ENCODE measurements around the gene PRRG4. TPM values are rescaled to one million over a fixed set of nuclear protein-coding genes. Genes with fewer than 3 reads are reported as not detected.
"Not testable (repeated sequence)": the region's sequence is repeated elsewhere in the genome, so short reads cannot be mapped to it uniquely, and the experiment has no call there.

Gene PRRG4
- total RNA-seq, 1 donor from 2014 or later = 5.8 TPM

GRCh38 chr11:32886180-32886579 is 56.5 kb downstream of the PRRG4 start:
- DNase-seq = no peak

- DNase-seq = not testable (repeated sequence)
Observed at GRCh38 chr11:32887707-32888383, 58.1 kb downstream of the PRRG4 start.

- not testable (repeated sequence) for DNase-seq
Observed at GRCh38 chr11:32888384-32888710, 58.6 kb downstream of the PRRG4 start.

GRCh38 chr11:32888805-32889204 is 59.1 kb downstream of the PRRG4 start:
- DNase-seq = no peak

GRCh38 chr11:32890843-32891656 is 61.3 kb downstream of the PRRG4 start:
- DNase-seq = no peak

- DNase-seq = no peak
Observed at GRCh38 chr11:32891657-32892354, 62.1 kb downstream of the PRRG4 start.

GRCh38 chr11:32892355-32893092 is 62.8 kb downstream of the PRRG4 start, which contains the start of gene QSER1:
QSER1 (plus strand) TSS chr11:32892811; CDS start chr11:32893126, 315 bp downstream.
- peak; percentile 89 for DNase-seq

- DNase-seq = no peak
Observed at GRCh38 chr11:32893093-32893342, 63.3 kb downstream of the PRRG4 start.

GRCh38 chr11:32893343-32894148 is 63.8 kb downstream of the PRRG4 start:
- peak; percentile 84 for DNase-seq

- DNase-seq = peak; percentile 75
Observed at GRCh38 chr11:32894149-32894827, 64.6 kb downstream of the PRRG4 start.

GRCh38 chr11:32894921-32895320 is 65.2 kb downstream of the PRRG4 start:
- no peak for DNase-seq

GRCh38 chr11:32895471-32895870 is 65.7 kb downstream of the PRRG4 start:
- no peak for DNase-seq

GRCh38 chr11:32897103-32897502 is 67.4 kb downstream of the PRRG4 start:
- DNase-seq = no peak

GRCh38 chr11:32899438-32899837 is 69.7 kb downstream of the PRRG4 start:
- DNase-seq = no peak

GRCh38 chr11:32902089-32902665 is 72.5 kb downstream of the PRRG4 start:
- no peak for DNase-seq

GRCh38 chr11:32905028-32905667 is 75.4 kb downstream of the PRRG4 start:
- DNase-seq = no peak
